ENCODE measurements around the gene RHEX. TPM values are rescaled to one million over a fixed set of nuclear protein-coding genes. Genes with fewer than 3 reads are reported as not detected.

RHEX gene
- polyA plus RNA-seq, 2 of the 4 experiments (the other 2 are of a cell fraction), result not detected

DNA sequence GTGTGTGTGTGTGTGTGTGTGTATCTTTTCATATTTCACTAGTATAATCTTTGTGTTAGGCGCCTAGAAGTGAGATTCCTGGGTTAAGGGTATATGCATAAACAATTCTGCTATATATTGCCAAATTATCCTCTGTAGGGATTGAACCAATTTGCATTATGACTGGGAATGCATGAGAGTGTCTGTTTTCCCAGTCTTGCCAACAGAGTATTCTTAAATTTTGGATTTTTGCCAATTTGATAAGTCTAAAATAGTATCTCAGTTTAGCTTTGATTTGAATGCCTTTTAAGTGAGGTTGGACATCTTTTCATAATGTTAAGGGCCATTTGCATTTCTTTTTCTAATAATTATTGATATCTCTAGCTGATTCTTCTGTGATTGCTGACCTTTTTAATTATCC lies 72.4 kb downstream of the RHEX start:
- ATAC-seq, result no peak
- POLR2A ChIA-PET, result no interaction called here
- H3K4me2 ChIP-seq, result no peak overlapping the region
- H3K27ac ChIP-seq, result no peak overlapping the region
- FAIRE-seq, result no peak
- H3K4me1 ChIP-seq, result no peaks in the 10 kb centered on the region
- peaks cover 21% of the 10 kb centered on the region; the same call in 2 of the 3 replicates for H3K9me3 ChIP-seq
- CTCF ChIA-PET, result no interaction called here
- 31% methylated on average over 1 of the region's 1 CpG for WGBS (ENCODE audit: missing lambda C conversion rate)
- no peak for TF ChIP-seq ZNF302 (CRISPR knock-in tag; IDR thresholded peaks at IDR 0.05)
- DNase-seq (ENCODE audit: low read depth in 1 of 2, low spot score in 1 of 2), result no peak
- no peak overlapping the region for H3K4me3 ChIP-seq

DNA sequence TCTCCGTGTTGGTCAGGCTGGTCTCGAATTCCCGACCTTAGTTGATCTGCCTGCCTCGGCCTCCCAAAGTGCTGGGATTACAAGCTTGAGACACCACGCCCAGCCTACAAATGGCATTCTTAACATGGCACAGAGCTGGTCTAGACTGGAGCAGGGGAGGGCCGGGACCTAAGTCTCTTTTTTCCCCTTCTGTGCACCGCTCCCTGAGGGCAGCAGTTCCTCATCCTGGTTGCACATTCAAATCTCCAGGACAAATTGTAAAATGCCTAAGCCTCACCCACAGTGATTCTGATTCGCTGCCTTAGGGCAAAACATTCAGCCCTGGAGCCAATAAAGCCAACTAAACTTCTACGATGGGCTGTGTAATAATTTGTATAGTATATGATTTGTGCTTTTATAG lies 74.4 kb downstream of the RHEX start:
- ATAC-seq (no peak), FAIRE-seq (no peak), DNase-seq (ENCODE audit: low read depth in 1 of 2, low spot score in 1 of 2) (no peak)
- Histone ChIP-seq H3K4me1 (no peaks in the 10 kb centered on the region), H3K4me3 (no peak overlapping the region), H3K9me3 (peaks cover 3% of the 10 kb centered on the region; the same call in 2 of the 3 replicates), H3K4me2 (no peak overlapping the region), H3K27ac (no peak overlapping the region)
- ChIA-PET POLR2A (no interaction called here), CTCF (interaction anchor here (1.0 to 3.0 kb wide), 5 partner anchors 15 to 336 kb away, joined by 3 to 14 read pairs (median 6); no protein-coding TSS in a partner anchor)
- 65% methylated on average over 9 of the region's 9 CpGs for WGBS (ENCODE audit: missing lambda C conversion rate)
- TF ChIP-seq ZNF302 (CRISPR knock-in tag; IDR thresholded peaks at IDR 0.05), result no peak

- H3K9me3 ChIP-seq, result peaks cover 3% of the 10 kb centered on the region; the same call in 2 of the 3 replicates
- no peak for TF ChIP-seq HMGXB4 (CRISPR knock-in tag; IDR thresholded peaks at IDR 0.05; ENCODE audit: borderline replicate concordance)
- TF ChIP-seq EHMT2 (IDR thresholded peaks at IDR 0.05; ENCODE audit: low read depth), result no peak
- TF ChIP-seq EHF (CRISPR knock-in tag; IDR thresholded peaks at IDR 0.05), result no peak
- TF ChIP-seq EP300 (IDR thresholded peaks at IDR 0.05), result no peak
- TF ChIP-seq FOSL2 (IDR thresholded peaks at IDR 0.05), result no peak
- TF ChIP-seq FOSL2 (CRISPR knock-in tag; IDR thresholded peaks at IDR 0.05), result no peak
- no peak for TF ChIP-seq HOXB13 (CRISPR knock-in tag; IDR thresholded peaks at IDR 0.05; ENCODE audit: low read depth)
- TF ChIP-seq MAX (IDR thresholded peaks at IDR 0.05), result no peak
- TF ChIP-seq, protein P1, sequence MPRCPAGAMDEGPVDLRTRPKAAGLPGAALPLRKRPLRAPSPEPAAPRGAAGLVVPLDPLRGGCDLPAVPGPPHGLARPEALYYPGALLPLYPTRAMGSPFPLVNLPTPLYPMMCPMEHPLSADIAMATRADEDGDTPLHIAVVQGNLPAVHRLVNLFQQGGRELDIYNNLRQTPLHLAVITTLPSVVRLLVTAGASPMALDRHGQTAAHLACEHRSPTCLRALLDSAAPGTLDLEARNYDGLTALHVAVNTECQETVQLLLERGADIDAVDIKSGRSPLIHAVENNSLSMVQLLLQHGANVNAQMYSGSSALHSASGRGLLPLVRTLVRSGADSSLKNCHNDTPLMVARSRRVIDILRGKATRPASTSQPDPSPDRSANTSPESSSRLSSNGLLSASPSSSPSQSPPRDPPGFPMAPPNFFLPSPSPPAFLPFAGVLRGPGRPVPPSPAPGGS (IDR thresholded peaks at IDR 0.05), result no peak
- TF ChIP-seq ELK1 (IDR thresholded peaks at IDR 0.05; ENCODE audit: low read depth, low read length), result no peak
- no peak for TF ChIP-seq POLR2A (IDR thresholded peaks at IDR 0.05; ENCODE audit: low read length)
- no peak for TF ChIP-seq SREBF2 (IDR thresholded peaks at IDR 0.05)
- CTCF ChIA-PET, result interaction anchor here (0.7 to 3.0 kb wide), 7 partner anchors 9 to 337 kb away, joined by 3 to 14 read pairs (median 5); no protein-coding TSS in a partner anchor
- WGBS (ENCODE audit: missing lambda C conversion rate), result 27% methylated on average over 4 of the region's 4 CpGs
- no peak overlapping the region for H3K27ac ChIP-seq
- no peak for DNase-seq (ENCODE audit: low read depth in 1 of 2, low spot score in 1 of 2)
- no peak for FAIRE-seq
- H3K4me1 ChIP-seq, result no peaks in the 10 kb centered on the region
- no peak overlapping the region for H3K4me2 ChIP-seq
- POLR2A ChIA-PET, result no interaction called here
- no peak overlapping the region for H3K4me3 ChIP-seq
- ATAC-seq, result no peak
Observed at GRCh38 chr1:206128196-206128595, 75.2 kb downstream of the RHEX start.

DNA sequence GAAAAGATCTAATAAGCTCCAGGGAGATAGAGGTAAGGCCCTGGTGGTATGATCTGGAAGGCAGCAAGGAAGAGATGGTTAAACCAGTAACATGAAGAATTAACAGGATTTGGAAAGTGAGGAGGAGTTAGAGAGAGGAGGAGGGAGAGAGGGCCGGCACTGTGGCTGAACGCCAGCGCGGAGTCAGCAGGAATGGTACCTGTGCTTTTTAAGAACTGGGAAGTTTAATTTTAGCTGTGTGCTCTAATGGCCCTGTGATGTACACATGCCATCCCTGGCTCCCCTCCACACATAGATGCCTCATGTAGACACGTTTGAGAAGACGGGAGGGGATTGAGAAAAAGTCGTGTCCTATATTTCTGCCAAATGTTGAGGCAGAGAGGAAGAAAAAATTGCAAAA lies 78.1 kb downstream of the RHEX start:
- H3K27ac ChIP-seq, result no peak overlapping the region
- H3K9me3 ChIP-seq, result no peaks in the 10 kb centered on the region
- DNase-seq (ENCODE audit: low read depth in 1 of 2, low spot score in 1 of 2) (no peak), ATAC-seq (no peak), FAIRE-seq (no peak)
- CTCF ChIA-PET, result interaction anchor here (1.8 kb wide), 1 partner anchor 20 kb away, joined by 4 read pairs; no protein-coding TSS in a partner anchor
- no peak overlapping the region for H3K4me3 ChIP-seq
- no peak overlapping the region for H3K4me2 ChIP-seq
- 66% methylated on average over 7 of the region's 7 CpGs for WGBS (ENCODE audit: missing lambda C conversion rate)
- no peaks in the 10 kb centered on the region for H3K4me1 ChIP-seq
- POLR2A ChIA-PET, result no interaction called here
- TF ChIP-seq MAX (IDR thresholded peaks at IDR 0.05) (no peak), ZSCAN20 (CRISPR knock-in tag; IDR thresholded peaks at IDR 0.05) (no peak), HMGXB4 (CRISPR knock-in tag; IDR thresholded peaks at IDR 0.05; ENCODE audit: borderline replicate concordance) (no peak), SMC3 (IDR thresholded peaks at IDR 0.05) (no peak), NR3C1 (IDR thresholded peaks at IDR 0.05) (no peak), RAD21 (conservative IDR thresholded peaks at IDR 0.05 in 1 of 2, IDR thresholded peaks at IDR 0.05 in 1 of 2) (no peak), JUNB (IDR thresholded peaks at IDR 0.05) (no peak), MAZ (IDR thresholded peaks at IDR 0.05; ENCODE audit: borderline replicate concordance, low read depth, low read length) (no peak), HOXB5 (CRISPR knock-in tag; IDR thresholded peaks at IDR 0.05) (no peak), FOSL2 (IDR thresholded peaks at IDR 0.05) (no peak), FOSL2 (CRISPR knock-in tag; IDR thresholded peaks at IDR 0.05) (no peak), HDAC2 (IDR thresholded peaks at IDR 0.05) (no peak), CHD4 (IDR thresholded peaks at IDR 0.05; ENCODE audit: borderline replicate concordance) (no peak), ZNF302 (CRISPR knock-in tag; IDR thresholded peaks at IDR 0.05) (no peak), TP53 (CRISPR knock-in tag; IDR thresholded peaks at IDR 0.05) (no peak), CEBPB (IDR thresholded peaks at IDR 0.05) (no peak), PHF8 (IDR thresholded peaks at IDR 0.05; ENCODE audit: borderline replicate concordance, low read depth) (no peak)

Data from A549 (cell line).